DMS153 treated with DMSO at 0.1 percent for 48 hours (cell line): ENCODE data around the gene PTPRR.

Experiments
- DNase-seq: peaks from one replicate; lab custom pipeline; 2025; ENCODE audit not compliant: unreplicated experiment; lab: John Stamatoyannopoulos, UW

PTPRR gene

GRCh38 chr12:70648831-70649230 lies 271.7 kb downstream of the PTPRR start:
- DNase-seq: no peak

DNA sequence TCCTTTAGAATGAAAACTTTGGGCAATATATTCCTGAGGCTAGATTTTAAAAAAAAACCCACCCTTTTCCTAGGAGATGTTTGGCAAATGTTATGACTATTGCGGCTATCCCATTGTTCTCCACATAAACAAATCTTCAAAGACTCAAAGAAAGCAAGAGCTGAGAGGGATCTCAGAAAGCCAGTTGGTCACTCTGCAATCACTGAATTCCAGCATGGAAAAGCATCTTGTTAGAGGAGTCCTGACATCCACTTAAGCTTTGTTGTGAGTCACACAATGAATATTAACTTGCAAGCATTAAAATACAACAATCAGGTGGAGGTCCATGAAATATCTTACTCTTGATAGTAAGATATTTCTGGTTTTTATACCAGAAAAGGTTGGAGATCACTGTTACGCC lies 272.3 kb downstream of the PTPRR start:
- DNase-seq: no peak

DNA sequence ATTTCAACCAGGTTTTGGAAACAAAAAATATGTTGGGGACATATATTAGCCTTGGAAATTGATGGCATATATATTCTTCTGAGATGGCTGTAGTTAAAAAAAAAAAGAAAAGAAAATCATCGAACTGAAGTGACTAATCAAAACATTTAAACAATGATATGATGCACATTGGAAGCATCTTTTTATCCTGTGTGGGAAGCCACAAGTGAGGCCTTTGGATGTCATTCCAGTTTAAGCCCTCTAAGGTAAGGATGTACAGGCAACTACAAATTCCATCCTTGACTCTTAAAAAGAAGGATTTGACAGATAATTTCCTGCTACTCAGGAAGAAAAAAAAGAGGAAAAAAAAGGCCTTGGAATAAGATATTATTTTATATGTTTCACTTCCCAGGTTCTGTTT lies 273.7 kb downstream of the PTPRR start:
- DNase-seq: no peak

DNA sequence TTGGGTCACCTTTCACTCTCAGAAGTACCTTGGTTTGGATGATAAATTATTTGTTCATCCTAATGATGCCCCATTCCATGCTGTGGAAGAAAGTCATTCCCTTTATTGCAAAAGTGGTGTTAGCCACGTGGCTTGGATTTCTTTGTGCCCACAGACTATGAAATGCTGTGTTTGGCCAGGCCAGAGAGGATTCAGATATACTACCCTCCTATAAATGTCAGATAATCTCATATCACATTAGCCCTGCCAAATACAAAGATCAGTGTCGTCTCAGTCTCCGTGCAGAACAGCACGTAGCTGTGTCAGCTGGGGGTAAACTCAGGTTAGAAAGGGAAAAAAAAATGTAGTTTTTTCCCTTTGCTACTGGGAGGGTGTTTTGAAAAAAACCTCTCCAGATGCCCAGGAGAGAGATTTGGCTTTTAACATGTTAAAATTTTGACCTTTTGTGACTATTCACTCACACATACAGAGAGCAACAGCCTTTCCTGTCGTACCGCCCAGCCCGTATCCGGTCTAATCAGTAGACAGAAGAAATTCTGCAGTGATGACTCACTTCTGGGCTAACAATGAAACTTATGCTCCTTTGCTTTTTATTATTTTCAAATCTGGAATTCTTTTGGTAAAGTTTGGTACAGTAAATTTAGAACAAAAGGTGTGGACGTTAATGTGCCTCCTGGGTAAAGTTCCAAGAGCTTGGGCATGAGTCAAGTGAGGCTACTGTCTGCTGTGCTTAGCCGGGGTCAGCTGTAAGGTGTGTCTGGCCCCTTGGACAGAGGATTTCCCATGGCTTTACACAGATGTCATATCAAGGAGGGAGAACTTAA lies 274.8 kb downstream of the PTPRR start:
- no peak for DNase-seq

DNA sequence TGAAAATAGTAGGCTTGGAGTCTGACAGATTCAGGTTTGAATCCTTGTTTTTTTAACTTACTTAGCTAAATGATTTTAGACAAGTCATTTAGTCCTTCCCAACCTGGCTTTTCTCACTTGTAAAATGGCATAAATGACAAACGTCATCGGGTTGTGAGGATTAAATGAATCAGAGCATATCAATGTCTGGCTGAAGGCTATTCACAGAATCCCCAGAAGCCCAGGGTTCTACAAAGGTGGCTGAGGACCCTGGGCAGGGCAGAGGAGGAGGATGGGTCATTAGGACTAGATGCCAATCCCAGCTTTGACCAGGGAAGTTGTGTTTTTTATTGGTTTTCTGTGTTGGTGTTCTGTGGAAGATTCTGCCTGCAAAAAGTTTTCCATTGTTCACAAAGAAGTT lies 275.7 kb downstream of the PTPRR start:
- DNase-seq: no peak

- DNase-seq: no peak
Observed at GRCh38 chr12:70643939-70644338, 276.6 kb downstream of the PTPRR start.

DNA sequence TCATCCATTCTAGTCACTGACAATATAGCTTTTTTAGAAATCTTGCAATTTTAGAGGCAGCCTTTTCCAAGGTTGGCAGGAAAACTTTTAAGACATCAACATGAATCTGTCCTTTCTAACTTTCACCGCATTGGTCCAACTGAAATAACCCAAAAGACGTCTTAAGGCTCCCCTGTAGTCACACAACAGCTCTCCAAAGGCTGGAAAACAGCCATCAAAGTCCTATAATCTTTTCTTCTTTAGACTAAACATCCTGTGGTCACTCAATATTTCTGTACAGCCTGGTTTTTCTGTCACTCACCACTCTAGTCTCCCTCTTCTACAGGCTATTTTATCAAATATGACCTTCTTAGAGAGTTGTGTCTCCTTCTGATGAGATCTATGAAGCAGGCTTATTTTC lies 278.8 kb downstream of the PTPRR start:
- DNase-seq: no peak

- no peak for DNase-seq
Observed at GRCh38 chr12:70640901-70641300, 279.6 kb downstream of the PTPRR start.

DNA sequence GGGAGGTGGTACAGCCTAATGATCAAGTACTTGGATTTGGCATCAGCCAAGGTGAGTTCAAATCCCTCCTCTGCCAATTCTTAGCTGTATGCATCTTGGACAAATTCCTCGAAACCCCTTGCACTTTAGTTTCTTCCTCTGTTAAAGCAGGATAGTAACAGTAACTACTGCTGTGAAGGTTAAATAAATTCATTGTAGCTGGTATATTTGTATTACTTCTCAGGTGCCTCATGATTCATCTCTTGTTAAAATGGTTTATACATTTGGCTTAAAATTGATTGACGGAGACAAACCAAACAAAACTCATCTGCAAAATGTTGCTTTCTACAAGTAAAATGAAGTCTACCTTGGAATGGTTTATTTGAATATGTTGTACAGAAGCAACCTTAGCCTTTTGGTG lies 281.0 kb downstream of the PTPRR start:
- no peak for DNase-seq

DNA sequence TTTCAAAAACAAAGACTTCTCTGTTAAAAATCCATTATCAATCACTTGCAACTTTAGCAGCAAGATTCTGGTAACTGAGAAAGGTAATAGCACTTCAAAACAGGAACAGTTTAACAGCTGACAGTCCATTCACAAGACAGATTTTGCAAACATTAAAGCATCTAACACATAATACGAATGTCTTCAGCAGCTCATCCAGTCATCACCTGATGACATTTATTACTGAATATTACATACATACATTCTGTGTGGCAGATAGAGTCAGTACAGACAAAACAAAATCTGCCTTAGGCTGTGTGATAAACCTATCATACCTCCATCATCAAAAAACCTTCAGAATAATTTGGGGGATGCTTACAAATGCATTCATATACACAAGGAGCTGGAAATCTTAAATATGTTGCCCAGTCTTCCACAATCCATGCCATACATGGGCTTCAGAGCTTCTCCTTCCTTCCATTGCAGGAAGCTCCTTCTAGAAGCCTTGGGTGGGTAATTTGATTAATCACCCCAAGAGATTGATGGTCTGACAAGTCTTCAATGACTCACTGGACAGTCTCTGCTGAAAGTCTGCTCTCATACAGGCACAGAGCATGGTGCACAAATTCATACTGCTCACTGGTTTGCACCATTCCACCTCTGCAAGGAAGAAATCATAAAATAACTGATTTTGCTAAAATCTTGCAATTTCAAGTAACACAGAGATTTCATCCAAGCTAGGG lies 281.7 kb downstream of the PTPRR start:
- DNase-seq: no peak

DNA sequence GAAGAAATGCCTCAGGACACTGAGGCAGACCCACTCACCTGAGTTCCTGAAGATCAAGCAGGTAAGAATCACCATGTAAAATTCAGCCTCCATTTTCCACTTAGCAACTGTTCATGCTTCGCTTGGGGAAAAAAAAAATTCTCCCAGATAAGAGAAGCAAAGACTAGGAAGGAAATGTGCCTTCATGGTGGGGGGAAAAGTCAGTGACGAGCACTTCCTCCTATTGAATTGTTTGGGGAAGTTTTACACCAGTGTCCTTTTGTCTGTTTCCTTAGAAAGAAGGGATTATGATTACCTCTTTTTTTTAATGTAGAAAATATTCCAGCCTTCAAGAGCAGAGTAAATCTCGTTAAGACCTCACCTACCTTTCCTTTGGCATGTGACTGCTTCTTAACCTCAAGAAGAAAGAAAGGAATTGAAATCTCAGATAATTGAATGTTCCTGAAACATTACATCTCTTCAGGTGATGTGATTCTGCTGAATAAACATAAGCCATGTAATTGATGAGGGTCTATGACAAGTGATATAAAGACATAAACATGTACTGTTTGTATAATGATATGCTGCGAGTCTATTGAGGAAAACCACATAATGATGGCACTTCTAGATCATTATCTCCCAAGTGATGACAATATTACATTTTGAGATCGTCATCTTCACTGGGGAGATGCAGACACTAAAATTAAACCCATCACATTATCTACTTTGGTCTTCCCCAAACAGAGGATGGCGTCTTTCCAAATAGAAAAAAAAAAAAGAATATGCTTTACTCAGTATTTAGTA lies 283.0 kb downstream of the PTPRR start, which contains the start of gene PTPRB:
Gene PTPRB (minus strand): TSS at position 127 of the 783 bp plus-strand sequence. CDS start 34 bp downstream, at position 93.
- no peak for DNase-seq

GRCh38 chr12:70635755-70636154 lies 284.8 kb downstream of the PTPRR start:
- no peak for DNase-seq

GRCh38 chr12:70628701-70629480 lies 291.6 kb downstream of the PTPRR start:
- DNase-seq: no peak

DNA sequence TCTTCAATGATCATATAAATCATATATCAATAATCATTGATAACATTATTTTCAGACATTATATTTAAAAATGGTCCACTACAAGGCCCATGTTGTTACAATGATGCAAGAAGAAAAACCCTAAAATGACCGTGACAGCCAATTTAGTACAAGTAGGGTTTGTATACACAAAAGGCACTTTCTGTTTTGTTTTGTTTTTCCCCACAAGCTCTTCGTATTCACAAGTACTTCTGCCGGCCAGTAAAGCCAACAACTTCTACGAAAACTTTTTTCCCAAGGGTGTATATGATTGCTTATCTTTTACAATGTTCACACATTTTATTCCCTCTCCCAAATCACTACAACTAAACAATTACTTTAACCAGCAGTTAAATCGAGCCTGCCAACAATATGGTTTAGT lies 292.9 kb downstream of the PTPRR start:
- no peak for DNase-seq

DNA sequence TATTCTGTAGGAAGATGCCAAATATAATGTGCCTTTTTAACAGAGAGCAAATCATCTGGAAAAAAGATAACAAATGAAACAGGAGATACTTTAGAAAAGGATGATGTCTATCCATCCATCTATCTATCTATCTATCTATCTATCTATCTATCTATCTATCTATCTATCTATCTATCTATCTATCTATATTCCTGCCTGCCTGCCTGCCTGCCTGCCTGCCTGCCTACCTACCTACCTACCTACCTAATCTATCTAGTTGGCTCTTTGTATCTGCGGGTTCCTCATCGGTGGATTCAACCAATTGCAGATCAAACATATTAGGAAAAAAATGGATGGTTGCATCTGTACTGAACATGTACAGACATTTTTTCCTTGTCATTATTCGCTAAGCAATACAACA lies 294.4 kb downstream of the PTPRR start:
- DNase-seq: no peak

- DNase-seq: no peak
Observed at GRCh38 chr12:70619471-70620152, 300.9 kb downstream of the PTPRR start.

DNA sequence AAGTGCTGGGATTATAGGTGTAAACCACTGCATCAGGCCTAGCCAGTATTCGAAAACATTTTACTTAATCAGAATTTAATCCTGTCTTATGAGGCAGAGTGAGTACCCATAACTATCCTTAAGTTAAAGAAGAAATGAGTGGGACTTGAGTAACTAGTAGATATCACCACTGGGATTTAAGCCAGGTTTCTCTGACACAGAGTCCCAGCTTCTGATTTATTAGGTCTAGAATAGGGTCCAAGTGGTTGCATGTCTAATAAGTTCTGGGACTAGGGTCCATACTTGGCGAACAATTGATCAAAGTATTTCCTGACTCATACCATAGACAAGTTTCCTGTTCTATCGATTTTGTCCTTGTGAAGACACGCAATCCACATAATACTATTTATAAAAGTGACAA lies 302.2 kb downstream of the PTPRR start:
- no peak for DNase-seq

DNA sequence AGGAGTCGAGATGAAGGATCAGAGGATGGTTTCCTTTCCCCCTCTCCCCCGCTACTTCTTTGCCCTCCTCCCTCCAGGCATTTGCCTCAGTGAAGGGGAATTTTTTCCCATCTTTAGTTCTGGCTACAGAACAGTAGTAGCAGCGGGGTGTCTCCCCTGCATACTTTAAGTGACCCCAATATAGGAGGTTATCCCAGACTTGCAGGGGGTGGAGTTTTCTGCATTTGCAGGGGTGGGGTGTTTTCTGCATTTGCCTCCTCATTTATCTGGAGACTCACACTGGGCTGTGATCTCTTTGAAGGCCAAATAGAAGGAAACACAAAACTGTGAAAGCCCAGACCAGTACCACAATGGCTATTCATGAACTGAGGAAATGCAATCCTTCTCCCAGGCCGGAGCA lies 303.1 kb downstream of the PTPRR start:
- no peak for DNase-seq

DNA sequence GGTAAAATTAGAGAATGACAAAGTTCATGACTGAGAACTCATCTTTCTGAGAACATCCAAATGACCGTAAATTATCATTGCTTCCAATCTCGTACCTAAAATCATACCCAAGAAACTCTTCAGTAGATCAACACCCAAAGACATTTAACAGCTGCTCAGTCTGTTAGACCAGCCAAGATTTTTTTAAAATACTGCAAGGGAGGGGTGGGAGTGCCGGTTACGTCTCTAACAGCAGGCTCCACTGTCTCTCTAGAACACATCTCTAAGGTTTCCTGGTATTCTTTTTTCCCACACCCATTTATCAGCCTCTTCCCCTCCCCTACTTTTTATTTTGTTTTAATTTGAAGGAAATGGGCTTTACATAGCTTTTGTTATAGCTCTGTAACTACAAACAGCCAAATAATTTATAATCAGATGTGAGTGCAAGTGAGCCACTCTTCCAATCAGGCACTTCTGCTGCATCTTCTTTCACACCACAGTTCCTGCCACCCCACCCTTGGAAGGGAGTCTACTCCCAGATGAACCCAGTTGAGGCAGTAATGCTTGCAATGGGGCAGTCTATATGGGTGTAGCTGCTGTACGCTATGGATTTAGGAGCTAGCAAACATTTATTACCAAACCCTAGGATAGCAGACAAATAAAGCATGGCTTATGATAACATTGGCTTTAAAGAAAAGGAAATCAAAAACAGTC lies 305.2 kb downstream of the PTPRR start:
- DNase-seq: no peak
